Measurements from ENCODE around the gene ADD1.

ADD1 gene

DNA sequence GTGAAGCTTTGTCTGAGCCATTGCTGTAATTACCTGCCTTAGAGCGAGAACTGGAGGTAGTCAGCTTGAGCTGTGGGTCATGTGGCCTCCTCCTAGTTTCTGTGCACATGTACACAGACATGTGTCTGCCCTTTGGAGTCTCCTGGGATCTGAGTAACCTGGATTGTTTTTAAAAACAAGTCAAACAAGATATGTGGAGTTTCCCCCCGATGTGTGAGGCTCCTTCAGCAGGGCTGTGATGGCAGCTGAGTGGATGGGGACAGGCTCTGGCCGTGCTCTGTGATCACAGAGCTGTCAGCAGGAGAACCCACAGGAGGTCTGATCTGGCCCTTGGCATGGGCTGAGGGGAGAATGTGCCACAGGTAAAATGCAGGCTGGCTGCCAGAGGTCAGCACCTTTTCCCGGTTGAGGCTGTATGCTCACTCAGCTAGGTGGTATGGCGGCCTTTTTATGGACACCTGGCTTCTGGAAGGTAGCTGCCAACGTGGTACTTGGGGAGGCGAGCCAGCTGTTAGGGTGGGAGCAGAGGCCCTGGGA, 81.2 kb downstream of the ADD1 start:
- no peak for DNase-seq

GRCh38 chr4:2925496-2925895, 81.9 kb downstream of the ADD1 start:
- H3K4me3 ChIP-seq (ENCODE audit: low read depth, low read length) = no peak overlapping the region
- TF ChIP-seq, protein P1, sequence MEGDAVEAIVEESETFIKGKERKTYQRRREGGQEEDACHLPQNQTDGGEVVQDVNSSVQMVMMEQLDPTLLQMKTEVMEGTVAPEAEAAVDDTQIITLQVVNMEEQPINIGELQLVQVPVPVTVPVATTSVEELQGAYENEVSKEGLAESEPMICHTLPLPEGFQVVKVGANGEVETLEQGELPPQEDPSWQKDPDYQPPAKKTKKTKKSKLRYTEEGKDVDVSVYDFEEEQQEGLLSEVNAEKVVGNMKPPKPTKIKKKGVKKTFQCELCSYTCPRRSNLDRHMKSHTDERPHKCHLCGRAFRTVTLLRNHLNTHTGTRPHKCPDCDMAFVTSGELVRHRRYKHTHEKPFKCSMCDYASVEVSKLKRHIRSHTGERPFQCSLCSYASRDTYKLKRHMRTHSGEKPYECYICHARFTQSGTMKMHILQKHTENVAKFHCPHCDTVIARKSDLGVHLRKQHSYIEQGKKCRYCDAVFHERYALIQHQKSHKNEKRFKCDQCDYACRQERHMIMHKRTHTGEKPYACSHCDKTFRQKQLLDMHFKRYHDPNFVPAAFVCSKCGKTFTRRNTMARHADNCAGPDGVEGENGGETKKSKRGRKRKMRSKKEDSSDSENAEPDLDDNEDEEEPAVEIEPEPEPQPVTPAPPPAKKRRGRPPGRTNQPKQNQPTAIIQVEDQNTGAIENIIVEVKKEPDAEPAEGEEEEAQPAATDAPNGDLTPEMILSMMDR (IDR thresholded peaks at IDR 0.05; ENCODE audit: low read depth, low read length) = no peak
- H3K4me1 ChIP-seq = no peaks in the 10 kb centered on the region
- no peaks in the 10 kb centered on the region for H3K27me3 ChIP-seq
- H3K9me3 ChIP-seq = no peaks in the 10 kb centered on the region
- peaks cover 38% of the 10 kb centered on the region for H3K36me3 ChIP-seq
- DNase-seq = no peak

More for the DNA sequence above, 81.2 kb downstream of the ADD1 start:
- Histone ChIP-seq H3K36me3 (peaks cover 32% of the 10 kb centered on the region), H3K4me1 (no peaks in the 10 kb centered on the region), H3K27me3 (no peaks in the 10 kb centered on the region), H3K4me3 (ENCODE audit: low read depth, low read length) (no peak overlapping the region), H3K9me3 (no peaks in the 10 kb centered on the region)
- TF ChIP-seq, protein P1 (IDR thresholded peaks at IDR 0.05; ENCODE audit: low read depth, low read length) = no peak

- H3K4me1 ChIP-seq = no peaks in the 10 kb centered on the region
- no peaks in the 10 kb centered on the region for H3K9me3 ChIP-seq
- peaks cover 43% of the 10 kb centered on the region for H3K36me3 ChIP-seq
- no peak for DNase-seq
- TF ChIP-seq, protein P1 (IDR thresholded peaks at IDR 0.05; ENCODE audit: low read depth, low read length) = no peak
- H3K27me3 ChIP-seq = no peaks in the 10 kb centered on the region
- no peak overlapping the region for H3K4me3 ChIP-seq (ENCODE audit: low read depth, low read length)
Observed at GRCh38 chr4:2925931-2926860, 82.6 kb downstream of the ADD1 start.

DNA sequence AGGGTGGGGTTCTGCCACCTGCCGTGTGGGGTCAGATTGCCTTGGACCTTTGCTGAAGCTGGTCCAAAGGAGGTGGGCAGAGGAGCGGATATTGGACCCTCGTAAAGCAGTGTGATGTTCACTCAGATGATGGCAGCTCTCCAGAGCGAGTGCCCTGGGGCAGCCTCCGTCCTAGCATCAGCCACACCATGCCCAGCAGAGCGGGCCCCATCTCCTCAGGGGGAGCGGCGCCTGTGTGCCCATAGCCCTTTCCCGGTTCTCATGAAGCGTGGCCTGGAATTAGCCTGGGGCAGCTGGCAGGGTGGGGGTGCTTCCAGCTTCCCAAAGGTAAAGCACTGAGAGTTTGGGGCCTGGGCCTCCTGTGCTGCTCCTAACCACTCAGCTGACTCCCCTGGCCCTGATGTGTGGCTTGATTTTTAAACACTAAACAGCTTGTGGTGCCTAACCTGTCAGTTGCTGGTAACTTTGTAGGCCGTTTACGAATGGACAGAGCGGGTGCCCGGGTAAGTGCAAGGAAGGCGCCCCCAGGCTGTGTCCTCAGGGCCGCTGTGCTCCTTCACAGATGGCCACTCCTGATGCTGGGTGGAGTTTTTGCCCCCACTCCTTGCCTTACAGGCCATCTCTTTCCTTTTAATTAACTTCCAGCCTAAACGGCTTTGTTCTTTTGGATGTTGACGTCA, 83.5 kb downstream of the ADD1 start:
- peaks cover 52% of the 10 kb centered on the region for H3K36me3 ChIP-seq
- no peaks in the 10 kb centered on the region for H3K9me3 ChIP-seq
- H3K4me1 ChIP-seq = no peaks in the 10 kb centered on the region
- DNase-seq = no peak
- TF ChIP-seq, protein P1 (IDR thresholded peaks at IDR 0.05; ENCODE audit: low read depth, low read length) = no peak
- H3K27me3 ChIP-seq = no peaks in the 10 kb centered on the region
- no peak overlapping the region for H3K4me3 ChIP-seq (ENCODE audit: low read depth, low read length)

- H3K36me3 ChIP-seq = peaks cover 51% of the 10 kb centered on the region
Observed at GRCh38 chr4:2927696-2928075, 84.0 kb downstream of the ADD1 start.

More at GRCh38 chr4:2927696-2928075, 84.0 kb downstream of the ADD1 start:
- TF ChIP-seq, protein P1 (IDR thresholded peaks at IDR 0.05; ENCODE audit: low read depth, low read length) = no peak
- Histone ChIP-seq H3K27me3 (no peaks in the 10 kb centered on the region), H3K4me1 (no peaks in the 10 kb centered on the region), H3K9me3 (no peaks in the 10 kb centered on the region), H3K4me3 (ENCODE audit: low read depth, low read length) (no peak overlapping the region)
- no peak for DNase-seq
